Stimulated activated CD8-positive, alpha-beta memory T cell treated with anti-CD3 and anti-CD28 coated beads, Interleukin-2, amount 100 ng/mL, for 48 hours (primary cell): ENCODE results near the gene TIGIT.

Source experiments
- DNase-seq, 2 donors: peaks; one replicate each; pipeline ENCODE4 v3.0.0-alpha.2; 2020; ENCODE audit warnings: low read depth in 2 of 2

Gene TIGIT

GRCh38 chr3:114310695-114311094, 16.9 kb downstream of the TIGIT start:
- no peak for DNase-seq

GRCh38 chr3:114313426-114313825, 19.6 kb downstream of the TIGIT start:
- no peak for DNase-seq

DNA sequence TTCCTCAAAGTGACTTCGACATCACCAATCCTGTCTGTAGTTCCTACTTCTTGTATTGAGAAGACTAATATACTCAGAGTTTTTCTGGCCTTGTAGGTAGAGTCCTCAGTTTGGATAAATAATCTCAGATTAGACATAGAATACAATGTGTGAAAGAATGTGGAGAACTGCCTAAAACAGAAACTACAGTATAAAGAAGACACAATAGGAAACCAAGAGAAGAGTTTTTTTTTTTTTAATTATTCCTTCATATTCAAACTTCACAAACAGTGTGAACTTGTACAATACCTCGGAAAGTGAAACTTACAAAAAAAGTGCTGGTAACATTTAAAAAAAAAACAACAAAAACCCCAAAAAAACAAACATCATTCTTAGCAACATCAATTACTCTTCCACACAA, 20.5 kb downstream of the TIGIT start:
- no peak for DNase-seq

- DNase-seq: peak in 1 of 2 donors; percentile 18
Observed at GRCh38 chr3:114318295-114318694, 24.5 kb downstream of the TIGIT start.

DNA sequence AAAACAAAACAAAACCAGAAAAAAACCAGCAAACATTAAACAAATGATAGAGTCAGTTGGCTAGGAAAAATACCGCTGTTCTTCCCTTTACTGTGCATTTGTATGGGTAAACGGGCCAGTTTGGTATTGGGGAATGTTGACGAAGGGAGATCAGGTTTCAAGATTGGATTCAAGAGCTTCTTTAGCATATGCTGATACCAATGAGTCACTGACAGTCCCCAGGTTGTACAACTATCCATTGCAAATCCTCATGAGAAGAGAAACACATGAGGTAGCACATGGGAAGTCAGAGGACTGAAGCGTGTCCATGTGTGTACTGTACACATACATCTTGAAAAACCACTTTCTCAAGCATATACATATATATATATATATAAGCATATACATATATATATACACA, 25.6 kb downstream of the TIGIT start:
- DNase-seq: no peak

GRCh38 chr3:114320246-114320645, 26.4 kb downstream of the TIGIT start:
- DNase-seq: no peak

DNA sequence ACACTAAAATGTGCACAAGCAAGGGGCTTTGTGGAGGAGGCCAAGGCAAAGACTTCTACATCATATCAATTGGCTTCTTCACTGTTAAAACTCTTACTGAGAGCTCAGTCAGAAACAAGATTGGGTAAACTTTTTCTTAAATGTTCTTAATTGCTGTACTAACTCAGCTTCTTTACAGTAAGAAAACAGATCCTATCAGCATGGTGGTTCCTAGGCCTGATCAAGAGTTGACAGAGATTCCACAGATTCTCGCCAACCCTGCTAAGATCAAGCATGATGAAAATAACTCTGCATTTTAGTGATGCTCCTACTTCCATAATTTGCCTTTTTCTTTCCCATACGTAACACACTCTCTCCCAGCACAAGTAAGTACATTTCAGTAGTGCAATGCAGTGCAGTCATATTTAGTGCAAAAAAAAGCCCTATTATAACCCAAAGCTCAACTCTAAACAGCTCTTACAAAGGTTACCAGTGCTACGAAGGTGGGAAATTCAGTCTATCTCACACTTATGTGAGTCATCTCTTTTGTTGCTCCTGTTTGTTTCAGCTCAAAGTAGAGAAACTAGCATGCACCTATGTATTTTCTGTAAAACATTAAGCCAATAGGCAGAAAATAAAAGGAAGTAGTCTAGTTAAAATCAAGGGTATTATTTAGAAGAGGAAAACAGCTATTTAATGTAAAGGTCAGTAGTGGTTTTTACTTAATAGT, 29.9 kb downstream of the TIGIT start:
- no peak for DNase-seq

DNA sequence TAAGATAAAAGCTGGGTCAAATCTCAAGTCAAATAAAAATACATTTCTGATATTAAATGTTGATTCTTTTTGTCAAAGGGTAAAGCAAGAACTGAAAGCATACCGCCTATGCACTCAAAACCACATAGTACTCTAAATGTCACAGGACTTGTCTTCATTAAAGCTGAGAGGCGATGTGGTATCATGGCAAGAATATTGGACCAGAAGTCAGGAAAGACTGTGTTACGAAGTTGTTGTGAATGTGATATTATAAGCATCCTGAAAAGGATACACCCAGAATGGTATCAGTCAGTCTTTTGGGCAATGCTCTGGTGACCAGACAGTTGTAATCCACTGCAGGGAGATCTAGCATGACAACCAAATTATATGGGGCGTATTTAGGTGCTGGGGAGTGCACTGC, 33.8 kb downstream of the TIGIT start:
- DNase-seq: no peak

GRCh38 chr3:114328345-114328744, 34.5 kb downstream of the TIGIT start:
- no peak for DNase-seq

DNA sequence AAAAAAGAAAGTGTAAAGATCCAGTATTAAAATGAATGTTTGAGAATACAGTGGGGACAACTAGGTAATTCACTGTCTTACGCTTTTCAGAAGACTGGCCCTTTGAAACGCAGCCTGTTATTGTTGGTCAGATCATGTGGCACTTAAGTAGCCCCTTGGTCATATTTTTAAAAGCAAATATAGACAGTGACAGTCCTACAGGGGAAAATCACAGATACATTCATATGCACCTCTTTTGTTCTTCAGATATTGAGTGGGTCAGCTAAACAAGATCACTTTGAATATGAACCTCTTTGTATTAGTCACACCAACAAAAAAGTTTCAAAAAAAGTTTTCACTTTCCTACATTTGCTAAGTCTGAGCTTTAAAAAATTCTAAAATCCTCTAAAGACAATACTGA, 36.0 kb downstream of the TIGIT start:
- no peak for DNase-seq

DNA sequence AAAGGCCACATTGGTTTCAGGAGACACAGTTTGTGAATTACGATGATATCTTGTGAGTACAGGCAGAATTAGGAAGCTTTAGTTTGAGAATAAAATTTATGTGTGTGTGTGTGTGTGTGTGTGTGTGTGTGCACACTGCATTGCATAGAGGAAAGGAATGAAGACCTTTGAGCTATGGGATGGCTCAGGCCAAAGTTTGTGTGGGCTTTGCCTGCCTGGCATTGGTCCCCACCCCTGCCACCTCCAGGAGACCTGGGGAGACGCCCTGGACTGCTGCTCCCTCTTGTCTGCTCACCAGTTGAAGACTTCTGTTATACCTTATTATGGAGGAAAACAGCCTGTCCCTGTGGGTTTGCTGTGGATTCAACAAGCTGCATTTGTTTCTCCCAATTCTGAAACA, 37.2 kb downstream of the TIGIT start:
- DNase-seq: no peak

DNA sequence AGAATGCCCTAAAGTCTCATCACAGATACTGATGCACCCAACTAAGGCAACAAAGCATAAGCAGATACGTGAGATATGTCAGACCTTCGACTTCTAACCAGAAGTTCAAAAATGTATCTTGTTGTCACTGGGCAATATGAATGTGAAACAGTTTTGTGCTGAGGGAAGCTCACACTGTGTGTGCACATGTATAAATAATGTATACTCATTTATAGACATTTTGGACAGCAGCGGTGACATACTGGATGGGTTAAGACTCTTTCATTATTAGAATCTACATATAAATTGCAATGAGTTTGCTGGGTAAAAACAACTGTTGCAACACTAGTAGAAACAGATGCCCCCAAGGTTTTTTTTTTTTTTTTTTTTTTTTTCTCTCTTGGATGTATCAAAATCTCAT, 37.9 kb downstream of the TIGIT start:
- no peak for DNase-seq

DNA sequence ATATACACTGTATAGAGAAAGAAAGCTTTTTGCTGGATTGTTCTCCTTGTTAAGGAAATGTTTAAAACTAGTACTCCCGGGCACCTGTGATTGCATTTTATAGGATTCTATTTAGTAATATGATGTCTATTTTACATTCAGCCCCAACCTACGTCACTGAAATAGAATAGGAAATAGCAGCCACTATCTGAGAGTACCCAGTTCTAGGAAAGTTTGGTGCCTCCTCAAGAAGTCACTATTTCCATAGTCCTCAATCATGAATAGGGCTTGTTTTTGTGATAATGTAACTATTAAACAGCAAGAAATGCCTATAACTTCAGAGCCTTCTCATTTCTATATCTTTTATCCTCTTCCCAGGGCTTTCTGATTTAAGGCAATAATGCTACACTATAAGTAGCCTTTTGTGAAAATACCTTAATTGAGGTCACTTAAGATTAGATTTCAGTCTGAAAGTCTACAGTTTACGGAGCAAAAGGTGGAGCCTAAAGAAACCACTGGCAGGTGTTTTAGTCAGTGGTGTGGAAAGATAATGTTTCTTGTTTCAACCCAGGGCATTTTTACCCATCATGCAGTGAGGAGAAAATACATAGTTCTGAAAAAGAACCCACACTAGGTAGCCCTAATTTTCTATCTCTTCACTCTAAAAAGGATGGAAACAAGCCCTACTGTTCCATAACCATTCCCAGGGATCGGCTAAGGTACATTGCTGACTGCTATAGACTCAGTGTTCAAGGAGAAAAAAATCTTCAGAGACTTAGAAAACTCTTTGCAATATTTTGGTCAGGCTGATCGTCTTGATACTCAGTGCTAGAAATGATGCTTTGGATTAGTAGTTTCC, 38.7 kb downstream of the TIGIT start:
- no peak for DNase-seq

DNA sequence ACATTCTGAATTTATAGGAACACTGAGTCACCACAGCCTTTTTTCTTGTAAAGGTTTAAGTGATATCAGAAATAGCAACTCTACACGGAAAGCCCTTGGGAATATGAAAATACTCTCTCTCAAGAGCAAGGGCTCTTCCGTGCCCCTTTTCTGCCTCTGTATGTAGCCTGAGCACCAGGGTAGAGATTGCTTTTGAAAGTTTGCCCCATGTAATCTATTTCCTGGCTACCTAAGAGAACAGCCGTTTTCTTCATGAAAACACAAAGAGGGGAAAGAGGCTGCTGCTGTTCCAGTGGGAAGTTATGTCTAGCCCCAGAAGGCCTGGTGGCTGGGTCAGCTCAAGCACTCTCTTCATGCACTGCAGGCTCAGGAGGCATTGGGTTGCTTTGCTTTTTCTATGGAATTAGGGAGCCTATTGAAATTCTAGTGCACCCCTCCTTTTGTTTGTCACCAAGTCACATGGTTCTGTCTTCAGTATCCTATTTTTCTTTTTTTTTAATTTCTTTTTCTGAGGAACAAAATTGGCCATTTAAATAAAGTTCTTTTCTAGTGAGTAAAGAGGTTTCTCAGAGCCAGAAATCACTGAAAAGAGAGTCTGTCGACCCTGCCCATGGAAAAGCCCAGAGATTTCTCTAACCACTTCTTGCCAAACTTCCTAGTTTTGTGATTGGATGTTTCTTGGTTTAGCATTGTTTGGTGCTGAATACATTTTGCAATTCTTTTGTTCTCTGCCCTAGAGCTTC, 39.5 kb downstream of the TIGIT start:
- DNase-seq: no peak

- no peak for DNase-seq
Observed at GRCh38 chr3:114333923-114334240, 40.1 kb downstream of the TIGIT start.

GRCh38 chr3:114336122-114336697, 42.4 kb downstream of the TIGIT start:
- DNase-seq: no peak

DNA sequence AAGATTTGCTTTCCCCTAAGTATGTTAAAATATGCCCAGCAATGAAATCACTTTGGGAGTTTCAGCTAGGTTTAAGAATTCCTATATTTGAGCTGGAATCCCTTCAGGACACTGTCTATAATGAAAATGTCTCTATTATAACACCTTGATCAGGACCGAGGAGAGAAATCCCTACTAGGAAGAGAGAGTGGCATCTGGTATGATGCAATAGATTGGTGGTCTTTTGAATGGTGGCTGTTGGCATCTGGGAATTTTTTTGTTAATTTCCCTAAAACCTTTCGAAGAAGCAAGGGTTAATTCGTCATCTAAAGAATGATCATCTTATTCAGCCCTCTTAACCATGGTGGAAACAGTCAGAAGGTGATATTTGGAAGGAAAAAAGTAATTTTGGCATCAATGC, 43.0 kb downstream of the TIGIT start:
- DNase-seq: no peak

DNA sequence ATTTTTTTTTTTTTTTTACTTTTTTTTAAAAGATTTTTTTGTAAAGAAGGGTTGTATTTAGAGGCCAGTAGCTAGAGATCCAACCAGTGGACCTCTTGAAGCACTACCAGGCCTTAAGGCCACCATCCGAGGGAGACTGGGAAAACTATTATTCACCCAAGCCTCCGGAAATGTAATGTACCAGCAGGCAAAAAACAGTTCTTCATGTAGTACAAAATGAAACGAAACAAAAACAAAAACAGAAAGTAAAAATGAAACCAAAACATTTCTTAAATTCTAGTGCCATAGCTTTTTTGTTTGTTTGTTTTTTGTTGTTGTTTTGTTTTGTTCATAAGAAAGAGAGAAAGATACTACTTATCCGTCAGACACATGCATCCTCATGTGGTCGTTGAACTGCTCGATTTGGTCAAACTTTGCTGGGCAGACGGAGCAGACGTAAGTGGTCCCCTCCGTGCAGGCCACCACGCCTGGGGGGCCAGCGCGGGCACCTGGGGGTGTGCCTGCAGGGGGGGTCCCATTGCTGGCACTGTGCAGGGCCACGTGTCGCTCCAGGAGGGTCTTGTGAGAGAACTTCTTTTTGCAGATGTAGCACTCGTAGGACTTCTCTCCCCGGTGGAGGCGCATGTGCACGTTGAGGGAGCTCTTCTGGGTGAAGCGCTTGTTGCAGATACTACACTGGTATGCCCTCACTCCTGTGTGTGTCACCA, 45.0 kb downstream of the TIGIT start:
- DNase-seq: no peak

DNA sequence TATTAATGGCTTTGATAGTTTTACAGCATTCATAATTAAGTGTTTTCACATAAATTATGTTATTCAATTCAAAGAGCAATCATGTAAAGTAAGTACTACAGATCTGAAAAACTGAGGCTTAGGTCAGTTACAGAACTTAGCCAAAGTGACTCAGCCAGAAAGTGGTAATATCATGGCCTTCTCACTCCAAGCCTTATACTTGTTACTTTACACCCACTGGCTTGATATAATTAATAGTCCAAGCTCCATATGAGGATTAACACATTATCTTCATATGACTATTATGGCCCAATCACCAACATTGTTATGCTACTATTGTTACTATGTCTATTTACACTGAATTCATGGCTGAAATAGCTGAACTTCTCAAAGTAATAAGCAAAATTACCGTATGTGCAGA, 50.7 kb downstream of the TIGIT start:
- no peak for DNase-seq

GRCh38 chr3:114350271-114350670, 56.4 kb downstream of the TIGIT start:
- DNase-seq: no peak

- DNase-seq: no peak
Observed at GRCh38 chr3:114350690-114351089, 56.9 kb downstream of the TIGIT start.
